ENCODE results near the gene STK24.

DNA sequence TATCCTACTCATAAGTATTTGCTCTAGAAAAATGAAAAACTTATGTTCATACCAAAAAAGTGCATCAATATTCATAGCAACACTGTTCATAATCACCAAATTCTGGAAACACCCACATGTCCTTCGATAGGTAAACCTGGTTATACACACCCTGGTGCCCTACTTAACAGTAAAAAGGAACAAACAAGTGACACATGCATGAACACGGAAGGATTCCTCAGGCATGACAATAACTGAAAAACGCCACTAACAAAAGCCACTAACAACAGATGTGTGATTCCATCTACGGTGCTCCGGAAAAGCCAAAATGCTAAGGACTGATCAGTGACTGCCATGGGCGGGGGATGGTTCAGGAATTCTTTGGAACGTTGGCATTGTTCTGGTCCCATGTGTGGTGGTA is 65.5 kb downstream of the STK24 start:
- TF ChIP-seq, protein P1, sequence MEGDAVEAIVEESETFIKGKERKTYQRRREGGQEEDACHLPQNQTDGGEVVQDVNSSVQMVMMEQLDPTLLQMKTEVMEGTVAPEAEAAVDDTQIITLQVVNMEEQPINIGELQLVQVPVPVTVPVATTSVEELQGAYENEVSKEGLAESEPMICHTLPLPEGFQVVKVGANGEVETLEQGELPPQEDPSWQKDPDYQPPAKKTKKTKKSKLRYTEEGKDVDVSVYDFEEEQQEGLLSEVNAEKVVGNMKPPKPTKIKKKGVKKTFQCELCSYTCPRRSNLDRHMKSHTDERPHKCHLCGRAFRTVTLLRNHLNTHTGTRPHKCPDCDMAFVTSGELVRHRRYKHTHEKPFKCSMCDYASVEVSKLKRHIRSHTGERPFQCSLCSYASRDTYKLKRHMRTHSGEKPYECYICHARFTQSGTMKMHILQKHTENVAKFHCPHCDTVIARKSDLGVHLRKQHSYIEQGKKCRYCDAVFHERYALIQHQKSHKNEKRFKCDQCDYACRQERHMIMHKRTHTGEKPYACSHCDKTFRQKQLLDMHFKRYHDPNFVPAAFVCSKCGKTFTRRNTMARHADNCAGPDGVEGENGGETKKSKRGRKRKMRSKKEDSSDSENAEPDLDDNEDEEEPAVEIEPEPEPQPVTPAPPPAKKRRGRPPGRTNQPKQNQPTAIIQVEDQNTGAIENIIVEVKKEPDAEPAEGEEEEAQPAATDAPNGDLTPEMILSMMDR (IDR thresholded peaks at IDR 0.05): no peak
- TF ChIP-seq POLR2A (IDR thresholded peaks at IDR 0.05): no peak
